Measurements from ENCODE around the gene SLCO2A1. TPM values are rescaled to one million over a fixed set of nuclear protein-coding genes. Genes with fewer than 3 reads are reported as not detected.

Gene SLCO2A1
- polyA plus RNA-seq, 4 donors, result 1.6 to 36.7 (median 4.9) TPM

- Histone ChIP-seq H3K9me3 (ENCODE audit: control insufficient read depth in 2 of 2, insufficient read depth in 1 of 2, low read depth in 1 of 2, low read length in 1 of 2) (no peaks in the 10 kb centered on the region), H3K4me3 (ENCODE audit: low read depth in 1 of 3, low read length in 3 of 3) (no peak overlapping the region), H3K36me3 (ENCODE audit: control insufficient read depth in 3 of 3, insufficient read depth in 2 of 3, low read depth in 1 of 3, low read length in 3 of 3) (no peaks in the 10 kb centered on the region), H3K27ac (ENCODE audit: low read depth in 1 of 3, low read length in 2 of 3) (no peak overlapping the region), H3K4me1 (ENCODE audit: control insufficient read depth in 3 of 3, insufficient read depth in 2 of 3, low read depth in 1 of 3, low read length in 2 of 3) (peaks cover 0 to 46% (median 4%) of the 10 kb centered on the region in 3 donors), H3K27me3 (ENCODE audit: control insufficient read depth in 3 of 3, insufficient read depth in 3 of 3, low read length in 3 of 3) (peaks cover 0 to under 1% (median 0%) of the 10 kb centered on the region in 3 donors)
- DNase-seq (no peak), FAIRE-seq (no peak)
- 90 to 100% (median 98%) methylated on average over 5 of the region's 5 CpGs for WGBS, 3 donors
These were observed 6.6 kb upstream of the SLCO2A1 start for GRCh38 chr3:134036291-134036690.

DNA sequence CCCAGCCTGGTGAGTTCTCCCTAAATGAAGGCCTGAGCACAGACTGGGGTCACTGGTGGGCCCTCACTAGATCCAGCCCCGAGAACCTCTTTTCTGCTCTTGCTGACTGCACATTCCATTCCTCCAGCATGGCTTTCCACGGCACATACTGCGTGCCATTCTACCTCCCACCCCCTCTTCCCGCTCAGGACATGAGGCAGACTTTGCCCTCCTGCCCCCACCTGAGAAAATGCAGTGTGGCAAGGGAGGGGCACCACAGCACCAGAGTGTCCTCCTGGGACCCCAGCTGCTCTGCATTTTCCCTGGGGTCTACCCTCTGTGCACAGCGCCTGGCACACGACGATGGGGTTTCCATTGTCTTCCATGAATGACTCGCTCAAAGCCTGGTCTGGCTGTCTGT is 6.1 kb upstream of the SLCO2A1 start:
- WGBS, 3 donors, result 84 to 97% (median 92%) methylated on average over 8 of the region's 8 CpGs
- H3K27me3 ChIP-seq (ENCODE audit: control insufficient read depth in 3 of 3, insufficient read depth in 3 of 3, low read length in 3 of 3), result peaks cover 0 to 3% (median 3%) of the 10 kb centered on the region in 3 donors
- no peak for FAIRE-seq

GRCh38 chr3:134034005-134034785 is 4.5 kb upstream of the SLCO2A1 start:
- Histone ChIP-seq H3K9me3 (ENCODE audit: control insufficient read depth in 2 of 2, insufficient read depth in 1 of 2, low read depth in 1 of 2, low read length in 1 of 2) (no peaks in the 10 kb centered on the region), H3K27me3 (ENCODE audit: control insufficient read depth in 3 of 3, insufficient read depth in 3 of 3, low read length in 3 of 3) (peaks cover 0 to 7% (median 3%) of the 10 kb centered on the region in 3 donors), H3K36me3 (ENCODE audit: control insufficient read depth in 3 of 3, insufficient read depth in 2 of 3, low read depth in 1 of 3, low read length in 3 of 3) (no peaks in the 10 kb centered on the region), H3K27ac (ENCODE audit: low read depth in 1 of 3, low read length in 2 of 3) (no peak overlapping the region), H3K4me1 (ENCODE audit: control insufficient read depth in 3 of 3, insufficient read depth in 2 of 3, low read depth in 1 of 3, low read length in 2 of 3) (peaks cover 0 to 39% (median 8%) of the 10 kb centered on the region in 3 donors), H3K4me3 (ENCODE audit: low read depth in 1 of 3, low read length in 3 of 3) (no peak overlapping the region)
- no peak for DNase-seq
- no peak for FAIRE-seq
- whole genome bisulfite sequencing, 3 donors, result 83 to 87% (median 86%) methylated on average over 6 of the region's 6 CpGs

More for the DNA sequence above, 6.1 kb upstream of the SLCO2A1 start:
- Histone ChIP-seq H3K36me3 (ENCODE audit: control insufficient read depth in 3 of 3, insufficient read depth in 2 of 3, low read depth in 1 of 3, low read length in 3 of 3) (no peaks in the 10 kb centered on the region), H3K27ac (ENCODE audit: low read depth in 1 of 3, low read length in 2 of 3) (no peak overlapping the region), H3K4me1 (ENCODE audit: control insufficient read depth in 3 of 3, insufficient read depth in 2 of 3, low read depth in 1 of 3, low read length in 2 of 3) (peaks cover 0 to 46% (median 4%) of the 10 kb centered on the region in 3 donors), H3K4me3 (ENCODE audit: low read depth in 1 of 3, low read length in 3 of 3) (no peak overlapping the region), H3K9me3 (ENCODE audit: control insufficient read depth in 2 of 2, insufficient read depth in 1 of 2, low read depth in 1 of 2, low read length in 1 of 2) (no peaks in the 10 kb centered on the region)
- DNase-seq, result no peak

DNA sequence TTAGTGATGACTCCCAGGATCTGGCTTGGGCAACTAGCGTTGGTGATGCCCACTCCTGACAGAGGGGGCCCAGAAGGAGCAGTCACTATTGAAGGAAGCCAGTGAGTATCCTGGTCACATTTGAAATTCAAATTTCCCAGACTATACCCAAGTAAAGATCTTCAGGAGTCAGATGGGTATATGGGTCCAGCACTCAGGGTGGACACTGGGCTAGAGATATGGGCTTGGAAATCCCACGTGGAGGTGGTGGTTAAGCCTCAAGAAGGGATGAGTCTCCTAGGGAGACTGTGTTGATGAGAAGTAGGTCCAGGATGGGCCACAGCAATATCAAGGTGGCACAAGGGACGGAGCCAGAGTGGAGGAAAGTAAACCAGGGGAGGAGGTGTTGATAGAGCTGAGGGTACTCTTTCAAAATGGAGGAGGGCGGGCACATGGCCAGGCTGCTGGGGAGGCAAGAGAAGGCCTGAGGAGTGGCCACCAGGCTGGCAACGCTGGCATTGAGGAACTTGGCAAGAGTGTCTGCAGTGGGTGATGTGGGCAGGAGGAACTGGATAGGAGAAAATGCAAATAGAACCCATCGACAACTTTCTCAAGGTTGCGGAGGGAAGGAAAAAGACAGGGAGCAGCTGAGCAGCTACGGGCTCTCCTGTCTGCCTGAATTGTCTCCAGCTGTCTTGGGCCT is 3.7 kb upstream of the SLCO2A1 start:
- no peak for DNase-seq
- no peaks in the 10 kb centered on the region for H3K9me3 ChIP-seq (ENCODE audit: control insufficient read depth in 2 of 2, insufficient read depth in 1 of 2, low read depth in 1 of 2, low read length in 1 of 2)
- H3K4me3 ChIP-seq (ENCODE audit: low read depth in 1 of 3, low read length in 3 of 3), result no peak overlapping the region
- H3K27ac ChIP-seq (ENCODE audit: low read depth in 1 of 3, low read length in 2 of 3), result no peak overlapping the region
- no peak for FAIRE-seq
- H3K27me3 ChIP-seq (ENCODE audit: control insufficient read depth in 3 of 3, insufficient read depth in 3 of 3, low read length in 3 of 3), result peaks cover 2 to 14% (median 5%) of the 10 kb centered on the region in 3 donors
- H3K36me3 ChIP-seq (ENCODE audit: control insufficient read depth in 3 of 3, insufficient read depth in 2 of 3, low read depth in 1 of 3, low read length in 3 of 3), result no peaks in the 10 kb centered on the region
- H3K4me1 ChIP-seq (ENCODE audit: control insufficient read depth in 3 of 3, insufficient read depth in 2 of 3, low read depth in 1 of 3, low read length in 2 of 3), result peaks cover 0 to 38% (median 6%) of the 10 kb centered on the region in 3 donors
- WGBS, 3 donors, result 85 to 92% (median 90%) methylated on average over 8 of the region's 8 CpGs

DNA sequence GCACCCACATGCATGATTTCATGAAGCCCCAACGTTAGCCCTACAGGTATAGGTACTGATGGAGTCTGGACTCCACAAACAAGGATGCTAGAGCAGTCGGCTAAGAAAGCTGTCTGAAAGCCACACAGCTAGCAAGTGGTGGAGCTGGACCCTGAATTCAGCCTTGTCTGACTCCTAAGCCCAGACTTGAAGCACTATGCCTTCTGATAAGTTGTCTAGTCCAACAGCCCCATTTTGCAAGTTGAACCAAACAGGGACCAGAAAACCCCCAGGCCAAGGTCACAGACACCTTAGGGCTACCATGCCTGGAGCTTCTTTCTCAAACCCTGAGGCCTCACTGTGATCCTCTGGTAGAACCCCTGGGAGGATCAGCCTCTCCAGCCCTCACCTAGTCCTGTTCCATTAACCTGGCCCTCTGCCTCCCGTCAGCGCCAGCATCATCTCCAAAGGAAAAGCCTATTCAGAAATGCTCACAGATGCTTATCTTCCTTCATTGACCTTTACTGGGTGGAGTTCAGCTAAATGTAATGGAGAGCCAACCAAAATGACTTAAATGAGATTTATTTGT is 1.7 kb upstream of the SLCO2A1 start:
- H3K9me3 ChIP-seq (ENCODE audit: control insufficient read depth in 2 of 2, insufficient read depth in 1 of 2, low read depth in 1 of 2, low read length in 1 of 2), result no peaks in the 10 kb centered on the region
- no peak overlapping the region for H3K4me3 ChIP-seq (ENCODE audit: low read depth in 1 of 3, low read length in 3 of 3)
- no peaks in the 10 kb centered on the region for H3K36me3 ChIP-seq (ENCODE audit: control insufficient read depth in 3 of 3, insufficient read depth in 2 of 3, low read depth in 1 of 3, low read length in 3 of 3)
- H3K4me1 ChIP-seq (ENCODE audit: control insufficient read depth in 3 of 3, insufficient read depth in 2 of 3, low read depth in 1 of 3, low read length in 2 of 3), result peaks cover 3 to 20% (median 4%) of the 10 kb centered on the region in 3 donors
- FAIRE-seq (no peak), DNase-seq (no peak)
- H3K27me3 ChIP-seq (ENCODE audit: control insufficient read depth in 3 of 3, insufficient read depth in 3 of 3, low read length in 3 of 3), result peaks cover 3 to 23% (median 5%) of the 10 kb centered on the region in 3 donors
- H3K27ac ChIP-seq (ENCODE audit: low read depth in 1 of 3, low read length in 2 of 3), result no peak overlapping the region
- 86 to 89% (median 87%) methylated on average over 4 of the region's 4 CpGs for WGBS, 3 donors

- Histone ChIP-seq H3K27me3 (ENCODE audit: control insufficient read depth in 3 of 3, insufficient read depth in 3 of 3, low read length in 3 of 3) (peaks cover 3 to 23% (median 5%) of the 10 kb centered on the region in 3 donors), H3K36me3 (ENCODE audit: control insufficient read depth in 3 of 3, insufficient read depth in 2 of 3, low read depth in 1 of 3, low read length in 3 of 3) (no peaks in the 10 kb centered on the region), H3K27ac (ENCODE audit: low read depth in 1 of 3, low read length in 2 of 3) (no peak overlapping the region), H3K4me3 (ENCODE audit: low read depth in 1 of 3, low read length in 3 of 3) (peak overlapping the region in 2 of 3 donors; percentile 43 to 73), H3K9me3 (ENCODE audit: control insufficient read depth in 2 of 2, insufficient read depth in 1 of 2, low read depth in 1 of 2, low read length in 1 of 2) (no peaks in the 10 kb centered on the region), H3K4me1 (ENCODE audit: control insufficient read depth in 3 of 3, insufficient read depth in 2 of 3, low read depth in 1 of 3, low read length in 2 of 3) (peaks cover 3 to 14% (median 4%) of the 10 kb centered on the region in 3 donors)
- FAIRE-seq (no peak), DNase-seq (peak in 1 of 2 donors; percentile 57)
- 40 to 49% (median 44%) methylated on average over 16 of the region's 16 CpGs for WGBS, 3 donors
These were observed 938 bp upstream of the SLCO2A1 start for GRCh38 chr3:134030379-134031347.

DNA sequence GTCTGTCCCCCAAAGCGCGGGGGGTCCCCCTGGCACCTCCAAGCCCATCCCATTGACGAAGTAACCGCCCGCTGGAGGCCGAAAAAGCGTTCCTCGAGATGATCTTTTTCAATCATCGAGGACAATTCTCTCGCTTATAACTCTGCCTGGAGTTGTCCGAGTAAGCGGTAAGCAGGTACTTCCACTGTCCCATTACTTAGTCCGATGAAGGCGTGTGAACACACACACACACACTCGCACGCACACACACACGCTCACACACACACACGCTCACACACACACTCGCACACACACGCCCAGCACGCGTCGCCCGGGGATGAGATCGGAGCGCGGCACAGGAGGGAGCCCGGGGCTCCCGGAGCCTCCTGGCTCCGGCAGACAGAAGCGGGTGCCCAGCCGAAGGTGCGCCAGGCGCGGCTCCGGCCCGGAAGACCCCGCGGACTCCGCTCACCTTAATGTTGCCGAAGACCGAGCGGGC is 430 bp downstream of the SLCO2A1 start:
- no peaks in the 10 kb centered on the region for H3K36me3 ChIP-seq (ENCODE audit: control insufficient read depth in 3 of 3, insufficient read depth in 2 of 3, low read depth in 1 of 3, low read length in 3 of 3)
- peaks cover 3 to 9% (median 4%) of the 10 kb centered on the region in 3 donors for H3K4me1 ChIP-seq (ENCODE audit: control insufficient read depth in 3 of 3, insufficient read depth in 2 of 3, low read depth in 1 of 3, low read length in 2 of 3)
- no peaks in the 10 kb centered on the region for H3K9me3 ChIP-seq (ENCODE audit: control insufficient read depth in 2 of 2, insufficient read depth in 1 of 2, low read depth in 1 of 2, low read length in 1 of 2)
- peak overlapping the region in 1 of 3 donors; percentile 22 for H3K27ac ChIP-seq (ENCODE audit: low read depth in 1 of 3, low read length in 2 of 3)
- DNase-seq, result peak; percentile 47 to 67
- WGBS, 3 donors, result 0 to 2% (median 2%) methylated on average over 43 of the region's 43 CpGs
- H3K27me3 ChIP-seq (ENCODE audit: control insufficient read depth in 3 of 3, insufficient read depth in 3 of 3, low read length in 3 of 3), result peaks cover 3 to 23% (median 5%) of the 10 kb centered on the region in 3 donors
- peak overlapping the region; percentile 34 to 73 (median 43) for H3K4me3 ChIP-seq (ENCODE audit: low read depth in 1 of 3, low read length in 3 of 3)
- FAIRE-seq, result no peak
